Muscle of arm (tissue), 12 donors: ENCODE measurements around the gene KCNK18. TPM values are rescaled to one million over a fixed set of nuclear protein-coding genes. Genes with fewer than 3 reads are reported as not detected.
A peak's percentile ranks its signal among the peaks of the same experiment; 100 is the strongest.
"Not testable (repeated sequence)": the region's sequence is repeated elsewhere in the genome, so short reads cannot be mapped to it uniquely, and the experiment has no call there.

ENCODE experiments used
- DNase-seq: peaks from one replicate; pipeline ENCODE4 v3.0.0-alpha.2; 2013
- polyA plus RNA-seq, 12 donors: library from polyadenylated mRNA; unstranded; fragments of 120-200 nt; gene quantifications; one replicate each; pipeline ENCODE4 v1.2.1, GENCODE V29; 2013; ENCODE audit not compliant: insufficient read length in 12 of 12

The KCNK18 gene
- polyA plus RNA-seq, 12 donors: not detected

DNA sequence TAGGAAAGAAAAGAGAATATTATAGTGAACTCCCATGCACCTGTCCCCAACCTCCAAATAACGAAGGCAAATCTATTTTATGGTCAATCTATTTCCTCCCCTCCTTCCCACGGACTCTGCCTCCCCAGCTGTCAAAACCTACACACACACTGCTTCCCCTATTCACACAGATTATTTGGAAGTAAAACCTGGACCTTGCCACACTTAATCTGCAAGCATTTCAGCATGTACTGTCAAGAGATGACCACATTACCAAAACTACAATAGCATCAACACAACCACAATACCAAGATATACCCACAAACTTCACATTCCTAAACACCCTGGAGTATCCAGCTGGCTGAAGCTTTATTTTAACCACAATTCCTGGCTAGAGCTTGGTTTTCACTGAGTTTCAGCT, 27.8 kb upstream of the KCNK18 start:
- DNase-seq: no peak

DNA sequence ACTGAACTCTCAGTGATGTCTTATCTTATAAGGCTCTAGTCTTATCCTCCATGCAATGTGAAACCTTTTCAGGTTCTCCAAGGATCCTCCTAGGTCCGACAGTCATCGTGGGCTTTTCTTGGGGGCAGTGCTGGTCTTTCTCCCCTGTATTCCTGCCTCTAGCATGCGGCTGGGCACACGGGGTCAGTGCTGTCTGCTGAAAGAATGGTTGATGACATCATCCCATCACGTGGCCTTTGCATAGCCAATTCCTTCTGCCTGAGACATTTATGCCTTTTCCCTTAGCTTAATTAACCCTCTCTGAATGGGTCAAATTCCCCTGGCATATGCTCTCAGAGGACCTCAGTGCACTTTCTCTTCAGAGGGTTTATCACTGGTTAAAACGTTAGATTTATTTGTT, 27.0 kb upstream of the KCNK18 start:
- DNase-seq: no peak

DNA sequence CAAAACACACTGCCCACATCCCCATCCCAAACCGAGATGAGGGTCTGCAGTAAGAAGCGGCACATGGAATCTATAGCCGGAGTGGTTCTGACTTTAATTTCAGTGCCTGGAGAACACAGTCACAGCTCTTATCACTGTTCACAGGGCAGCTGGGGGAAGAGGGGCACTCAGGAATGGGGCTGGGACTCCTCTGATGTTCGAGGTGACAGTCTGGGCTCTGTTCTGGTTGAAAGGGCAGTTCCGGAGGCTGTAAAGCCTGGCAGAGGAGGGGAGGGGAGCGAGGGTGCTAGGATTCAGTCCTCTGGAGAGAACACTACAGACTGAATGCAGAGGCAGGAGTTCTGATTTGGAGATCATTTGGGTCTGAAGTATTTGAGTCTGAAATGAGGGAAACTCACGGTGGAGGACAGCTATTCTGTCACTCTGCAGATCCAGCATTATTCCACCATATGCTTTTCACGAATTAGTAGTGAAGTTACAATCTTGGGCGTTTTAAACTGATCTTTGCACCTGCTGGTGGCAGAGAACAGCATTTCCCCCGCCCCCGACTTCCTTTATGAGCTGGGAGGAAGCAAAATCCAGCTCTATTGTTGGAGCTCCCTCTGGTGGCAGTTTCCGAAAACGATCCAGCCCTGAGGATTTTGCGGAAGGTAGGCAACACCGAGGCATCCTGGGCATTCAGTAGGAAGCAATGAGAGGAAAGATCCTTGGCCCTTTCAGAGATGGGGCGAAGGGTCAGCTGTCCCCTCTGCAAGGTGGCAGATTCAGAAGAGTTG, 22.7 kb upstream of the KCNK18 start:
- DNase-seq: peak; percentile 74

DNA sequence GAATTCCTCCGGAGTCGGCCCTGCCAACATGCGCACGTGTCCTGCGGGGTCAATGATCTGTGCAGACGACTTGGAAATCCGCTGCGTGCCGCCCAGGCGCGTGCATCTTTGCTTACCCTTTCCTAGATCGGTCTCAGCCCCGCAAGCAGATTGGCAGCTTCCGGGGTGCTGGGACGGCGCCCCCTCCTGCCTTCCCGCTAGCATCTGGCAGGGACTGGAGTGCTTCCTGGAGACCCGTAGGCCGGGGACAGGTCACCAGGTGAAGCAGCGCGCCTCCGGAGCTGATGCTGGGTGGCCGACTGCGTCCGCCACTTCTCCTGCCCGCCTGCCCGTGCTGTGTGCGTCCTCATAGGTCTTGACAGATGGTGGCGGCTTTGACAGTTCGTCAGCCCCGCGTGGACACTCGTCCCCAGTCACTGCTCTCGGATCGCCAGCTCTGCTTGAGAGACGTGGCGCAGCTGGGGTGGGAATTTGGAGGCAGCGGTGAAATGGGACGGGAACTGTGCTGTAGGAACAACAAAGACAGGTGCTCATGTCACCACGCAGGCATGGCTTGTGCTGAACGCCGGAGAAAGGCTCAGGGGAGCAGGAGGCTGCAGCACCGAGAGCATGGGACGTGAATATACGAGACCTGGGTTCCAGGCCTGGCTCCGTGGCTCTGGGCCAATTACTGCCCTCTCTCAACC, 21.9 kb upstream of the KCNK18 start:
- DNase-seq: no peak

DNA sequence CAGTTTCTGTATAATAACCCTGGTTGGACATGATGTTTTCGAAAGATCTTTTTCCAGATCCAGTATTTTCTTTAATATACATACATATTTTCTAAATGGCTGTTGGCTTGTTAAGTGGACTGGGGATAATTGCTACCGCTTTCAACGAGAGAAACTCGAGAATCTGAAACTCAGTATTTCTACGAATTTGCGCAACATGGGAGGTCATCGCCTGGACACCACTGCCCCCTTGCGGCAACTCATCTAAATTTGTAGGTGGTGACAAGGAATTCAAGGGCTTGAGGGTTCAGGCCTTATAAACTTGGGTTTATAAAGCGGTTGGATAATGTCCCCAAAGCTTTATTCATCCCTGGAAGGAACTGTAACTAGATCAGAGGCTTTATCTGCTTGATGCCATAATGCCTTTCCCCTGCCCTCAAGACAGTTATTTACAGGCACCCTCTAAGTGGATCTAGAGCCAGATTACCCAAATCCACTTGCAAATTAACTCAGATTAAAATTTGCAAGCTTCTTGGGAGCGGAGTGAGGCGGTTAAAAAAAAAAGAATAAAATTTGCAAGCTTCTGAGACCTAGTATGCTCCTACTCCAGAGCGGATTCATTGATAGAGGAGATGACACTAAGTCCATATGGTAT, 21.3 kb upstream of the KCNK18 start:
- peak; percentile 76 for DNase-seq

DNA sequence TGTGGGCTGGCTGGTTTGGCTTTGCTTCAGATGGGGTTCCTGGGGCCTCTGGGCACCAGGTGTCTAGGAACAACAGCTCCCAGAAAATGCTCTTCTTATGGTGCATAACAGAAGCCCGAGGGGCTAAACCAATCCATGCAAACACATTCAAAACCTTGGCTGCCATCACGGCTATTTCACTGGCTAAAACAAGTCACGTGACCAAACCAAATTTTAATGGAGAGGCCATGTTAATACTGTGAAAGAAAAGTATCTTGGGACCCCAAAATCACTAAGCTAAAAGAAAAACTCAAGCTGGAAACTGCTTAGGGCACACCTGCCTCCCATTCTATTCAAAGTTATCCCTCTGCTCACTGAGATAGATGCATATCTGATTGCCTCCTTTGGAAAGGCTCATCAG, 19.1 kb upstream of the KCNK18 start:
- DNase-seq: no peak

DNA sequence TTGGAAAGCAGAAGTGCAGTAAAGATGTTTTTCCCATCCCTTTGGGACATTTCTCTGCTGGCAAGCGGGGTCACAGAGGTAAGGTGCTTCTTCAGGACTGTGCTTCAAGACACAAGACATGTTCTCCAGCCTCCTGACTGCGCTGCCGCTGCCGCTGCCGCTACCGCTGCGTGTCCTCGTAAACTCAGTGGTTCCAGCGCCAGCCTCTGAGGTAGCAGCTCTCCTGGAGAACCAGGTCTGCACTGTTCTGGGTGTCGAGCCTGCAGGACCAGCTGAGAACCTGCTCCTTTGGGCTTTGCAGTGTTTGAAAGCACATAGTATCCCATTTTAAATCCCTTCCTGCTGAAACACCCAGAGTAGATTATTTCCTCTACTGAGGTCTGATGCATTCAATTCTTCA, 13.0 kb upstream of the KCNK18 start:
- no peak for DNase-seq

DNA sequence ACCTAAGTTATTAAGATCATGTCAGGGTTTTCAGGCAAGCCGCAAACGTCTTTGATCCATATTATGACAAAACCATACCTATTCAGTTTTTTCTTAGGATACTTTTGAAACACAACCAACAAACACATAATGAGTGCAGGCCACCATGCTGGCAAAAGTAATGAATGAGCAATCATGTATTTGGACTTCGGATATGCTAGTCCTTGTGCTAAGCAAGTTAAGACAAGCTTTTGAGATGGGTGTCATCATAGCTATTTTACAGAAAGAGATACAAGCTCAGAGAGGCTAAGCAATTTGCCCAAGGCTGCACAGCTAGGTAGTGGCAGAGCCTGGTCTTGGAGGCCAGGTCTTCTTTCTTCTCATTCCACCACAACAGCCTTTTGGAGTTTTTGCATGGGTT, 12.5 kb upstream of the KCNK18 start:
- DNase-seq: no peak

DNA sequence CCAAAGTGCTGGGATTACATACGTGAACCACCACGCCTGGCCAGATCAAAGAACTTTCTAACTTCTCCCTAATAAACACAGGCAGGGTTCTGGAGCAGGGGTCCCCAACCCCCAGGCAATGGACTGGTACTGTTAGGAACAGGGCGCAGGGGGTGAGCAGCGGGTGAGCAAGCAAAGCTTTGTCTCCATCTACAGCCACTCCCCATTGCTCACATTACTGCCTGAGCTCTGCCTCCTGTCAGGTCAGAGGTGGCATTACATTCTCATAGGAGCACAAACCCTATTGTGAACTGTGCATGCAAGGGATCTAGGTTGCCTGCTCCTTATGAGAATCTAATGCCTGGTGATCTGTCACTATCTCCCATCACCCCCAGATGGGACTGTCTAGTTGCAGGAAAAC, 11.5 kb upstream of the KCNK18 start:
- DNase-seq: not testable (repeated sequence)

DNA sequence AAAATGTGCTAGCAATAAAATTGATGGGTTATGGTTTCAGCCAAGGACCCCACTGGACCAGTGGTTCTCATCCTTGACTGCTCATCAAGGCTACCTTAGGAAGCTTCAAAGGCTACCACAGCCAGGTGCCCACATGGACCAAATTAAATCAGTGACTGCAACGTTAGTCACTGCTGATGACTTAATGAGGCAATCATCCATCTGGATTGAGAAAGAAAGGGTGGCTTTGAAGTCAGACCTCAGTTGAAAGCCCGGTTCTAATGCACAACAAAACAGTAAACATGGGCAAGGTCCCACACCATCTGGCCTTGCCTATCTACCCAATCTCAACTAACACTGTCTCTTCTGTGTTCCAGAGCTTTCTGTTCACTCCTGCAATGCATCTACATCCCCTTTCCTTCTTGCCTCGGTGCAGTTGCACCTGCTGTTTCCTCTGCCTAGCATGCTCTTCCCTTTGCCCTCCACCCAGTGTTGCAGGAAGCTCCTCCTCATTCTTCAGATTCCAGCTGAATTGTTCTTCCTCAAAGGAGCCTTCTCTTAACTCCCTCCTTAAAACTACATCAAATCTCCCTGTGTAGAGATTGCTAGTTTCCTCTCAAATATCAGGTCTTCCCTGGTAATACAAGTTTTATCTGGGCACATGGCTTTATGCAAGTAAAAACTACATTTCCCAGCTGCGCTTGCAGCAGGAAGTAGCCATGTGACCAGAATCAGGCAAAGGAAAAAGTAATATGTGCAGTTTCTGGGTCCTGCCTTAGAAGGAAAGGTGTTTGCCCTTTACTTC, 10.3 kb upstream of the KCNK18 start:
- DNase-seq: no peak

DNA sequence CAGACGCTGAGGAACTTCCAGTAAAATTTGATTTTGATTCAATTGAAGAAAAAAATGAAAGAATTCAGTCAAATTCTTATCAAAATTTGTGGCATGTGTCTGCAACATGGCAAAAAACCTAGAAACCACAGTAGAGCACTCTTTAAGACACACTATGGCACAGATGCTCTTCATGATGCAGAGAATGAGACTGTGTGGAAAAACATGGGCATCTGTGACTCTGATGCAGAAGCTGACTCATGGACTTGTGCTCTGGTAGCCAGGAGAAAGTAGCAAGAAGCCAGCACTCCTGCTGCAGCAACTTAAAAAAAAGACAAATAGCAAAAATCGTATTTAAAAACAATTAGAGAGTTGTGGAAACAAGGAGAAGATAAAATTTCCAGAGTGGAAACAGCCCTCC, 8.9 kb upstream of the KCNK18 start:
- no peak for DNase-seq

DNA sequence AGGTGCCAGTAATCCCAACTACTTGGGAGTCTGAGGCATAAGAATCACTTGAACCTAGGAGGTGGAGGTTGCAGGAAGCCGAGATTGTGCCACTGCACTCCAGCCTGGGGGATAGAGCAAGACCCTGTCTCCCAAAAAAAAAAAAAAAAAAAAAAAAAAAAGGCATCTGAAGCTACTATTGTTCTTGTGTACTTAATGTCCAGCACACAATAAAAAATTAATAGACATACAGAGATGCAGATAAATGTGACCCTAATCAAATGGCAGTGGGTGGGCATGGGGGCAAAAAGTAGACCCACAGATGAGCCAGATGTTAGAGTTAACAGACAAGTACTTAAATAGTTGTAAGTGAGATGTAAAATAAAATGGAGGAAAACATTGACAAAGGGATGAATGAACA, 7.7 kb upstream of the KCNK18 start:
- no peak for DNase-seq

DNA sequence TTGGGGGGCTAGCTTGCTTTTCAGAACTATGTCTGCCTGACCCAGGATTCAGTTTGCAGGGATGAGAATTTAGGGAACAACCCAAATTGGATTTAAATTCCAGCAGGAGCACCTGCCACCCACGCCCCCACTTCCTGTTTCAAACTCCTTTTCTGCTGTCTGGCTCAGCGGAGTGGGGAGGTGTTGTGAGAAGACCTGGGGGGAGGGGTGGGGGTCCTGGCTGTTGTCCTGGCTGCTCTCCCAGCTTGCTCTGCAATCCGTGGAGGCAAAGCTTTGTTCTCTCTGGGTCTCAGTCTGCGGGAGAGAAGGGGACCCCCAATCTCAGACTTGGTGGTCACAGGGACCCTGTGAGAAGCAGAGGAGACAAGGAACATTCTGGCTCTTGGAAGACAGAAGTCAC, 799 bp downstream of the KCNK18 start:
- no peak for DNase-seq

DNA sequence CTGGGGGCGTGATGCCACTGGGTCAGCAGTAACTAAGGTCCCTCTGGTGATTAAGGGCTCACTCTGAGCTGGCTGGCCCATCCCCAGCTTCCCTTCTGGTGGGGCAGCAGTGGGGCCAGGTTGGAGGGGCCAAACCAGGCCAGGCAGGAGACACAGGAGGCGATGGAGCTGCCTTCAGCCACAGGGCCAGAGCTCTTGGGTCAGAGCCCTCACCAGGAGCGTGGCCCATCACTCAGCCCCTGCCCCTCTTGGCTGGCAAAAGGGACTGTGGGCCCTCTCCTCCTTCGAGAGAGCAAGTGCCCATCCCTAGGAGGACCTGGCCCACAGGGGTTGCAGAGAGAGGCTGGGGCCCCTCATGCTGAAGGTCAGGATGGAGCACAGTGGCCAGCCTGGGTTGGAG, 4.5 kb downstream of the KCNK18 start:
- no peak for DNase-seq

DNA sequence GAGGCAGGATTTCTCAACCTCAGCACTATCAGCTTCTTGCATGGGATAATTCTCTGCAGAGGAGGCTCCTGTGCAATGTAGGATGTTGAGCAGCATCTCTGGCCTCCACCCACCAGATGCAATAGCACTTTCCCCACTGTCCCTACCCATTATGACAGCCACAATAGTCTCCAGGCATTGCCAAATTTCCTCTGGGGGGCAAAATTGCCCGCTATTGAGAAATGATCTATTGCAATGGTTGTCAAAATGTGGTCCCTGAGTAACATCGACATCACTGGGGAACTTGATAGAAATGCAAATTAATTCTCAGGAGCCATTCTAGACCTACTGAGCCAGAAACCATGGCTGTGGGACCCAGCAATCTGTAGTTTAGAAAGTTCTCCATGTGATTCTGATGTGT, 7.0 kb downstream of the KCNK18 start:
- no peak for DNase-seq

DNA sequence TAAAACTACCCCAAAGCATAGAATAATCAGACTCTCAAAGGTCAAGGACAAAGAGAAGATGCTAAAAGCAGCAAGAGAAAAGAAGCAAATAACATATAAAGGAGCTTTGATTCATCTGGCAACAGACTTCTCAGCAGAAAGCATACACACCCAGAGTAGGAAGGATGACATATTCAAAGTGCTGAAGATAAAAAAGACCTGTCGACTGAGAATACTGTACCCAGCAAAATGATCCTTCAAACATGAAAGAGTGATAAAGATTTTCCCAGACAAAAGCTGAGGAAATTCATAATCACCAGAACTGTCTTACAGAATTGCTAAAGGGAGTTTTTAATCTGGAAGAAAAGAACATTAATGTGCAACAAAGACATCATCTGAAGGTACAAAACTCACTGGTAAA, 14.9 kb downstream of the KCNK18 start:
- no peak for DNase-seq

DNA sequence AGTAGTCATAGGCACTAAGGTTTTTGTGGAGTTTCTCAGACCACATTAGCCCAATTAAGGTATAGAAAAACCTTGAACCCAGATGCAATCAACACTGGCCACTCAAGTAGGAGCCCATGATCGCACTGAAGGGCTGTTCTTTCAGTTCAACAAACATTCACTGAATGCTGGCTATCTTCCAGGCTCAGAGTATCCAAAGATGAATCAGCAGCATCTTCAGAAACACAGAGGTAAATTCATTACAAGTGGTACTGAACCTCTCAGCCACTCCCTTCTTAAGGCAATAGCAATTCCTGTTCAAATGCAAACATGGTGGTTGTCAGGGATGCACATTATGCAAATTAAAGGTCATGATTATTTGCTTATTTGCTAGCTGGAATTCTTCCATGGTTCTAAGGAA, 17.1 kb downstream of the KCNK18 start:
- no peak for DNase-seq

DNA sequence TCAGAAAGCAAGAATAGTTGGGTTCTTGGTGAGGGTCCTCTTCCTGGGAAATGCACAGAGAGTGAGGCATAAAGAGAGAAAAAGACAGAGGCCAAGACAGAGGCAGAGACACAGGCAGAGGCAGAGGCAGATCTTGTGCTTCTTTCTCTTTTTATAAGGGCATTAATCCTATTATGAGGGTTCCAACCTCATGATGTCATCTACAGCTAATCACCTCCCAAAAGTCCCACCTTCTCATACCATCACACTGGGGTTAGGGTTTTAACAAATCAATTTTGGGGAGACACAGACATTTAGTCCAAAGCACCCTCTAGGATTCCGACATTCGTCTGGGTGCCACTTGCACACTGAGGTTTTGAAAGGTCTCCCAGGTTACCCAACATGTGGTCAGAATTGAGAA, 17.8 kb downstream of the KCNK18 start:
- DNase-seq: no peak

DNA sequence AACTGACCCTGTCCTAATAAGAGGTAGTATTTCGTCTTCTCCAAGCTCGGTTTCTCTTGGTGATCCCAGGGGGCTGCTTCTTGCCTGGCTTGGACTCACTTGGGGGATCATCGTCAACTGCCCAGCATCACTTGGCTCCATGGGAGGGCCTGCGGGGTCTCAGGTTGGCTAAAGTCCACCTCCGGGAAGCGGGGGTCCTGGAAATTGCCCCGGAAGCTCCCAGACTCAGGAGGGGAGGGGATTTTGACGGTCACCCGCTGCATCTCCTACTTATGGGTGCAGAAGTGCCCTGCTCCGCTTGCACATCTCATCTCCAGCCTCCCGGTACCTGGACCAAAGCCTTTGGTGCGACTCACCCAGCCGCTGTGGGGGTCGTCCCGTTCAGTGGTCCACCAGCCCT, 18.7 kb downstream of the KCNK18 start:
- DNase-seq: no peak

DNA sequence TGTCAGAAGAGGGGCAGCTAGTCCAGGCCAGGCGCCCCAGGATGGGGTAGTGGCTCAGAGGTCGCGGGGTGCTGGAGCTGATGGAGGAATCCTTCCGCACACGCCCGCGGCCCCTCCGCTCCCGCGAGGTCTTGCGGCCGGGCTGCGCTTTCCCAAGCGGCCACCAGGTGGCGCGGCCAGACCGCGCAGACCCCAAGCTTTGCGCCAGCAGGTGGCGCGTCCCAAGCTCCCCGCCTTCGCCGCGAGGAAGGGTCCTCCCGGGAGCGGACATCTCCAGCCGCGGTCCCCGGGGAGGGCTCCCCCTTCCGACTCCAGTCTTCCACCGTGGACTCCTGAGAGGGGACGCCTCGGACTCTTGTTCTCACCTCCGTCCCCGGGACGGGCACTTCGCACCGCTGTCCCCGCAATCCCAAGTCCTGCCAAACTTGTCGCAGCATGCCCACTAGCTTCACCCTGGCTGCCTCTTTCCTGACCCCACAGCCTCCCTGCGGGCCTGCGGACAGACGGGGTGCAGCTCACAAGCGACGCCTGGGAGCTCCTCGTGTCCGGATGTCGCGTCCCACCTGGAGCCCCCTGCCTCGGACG, 19.4 kb downstream of the KCNK18 start:
- peak; percentile 76 for DNase-seq

DNA sequence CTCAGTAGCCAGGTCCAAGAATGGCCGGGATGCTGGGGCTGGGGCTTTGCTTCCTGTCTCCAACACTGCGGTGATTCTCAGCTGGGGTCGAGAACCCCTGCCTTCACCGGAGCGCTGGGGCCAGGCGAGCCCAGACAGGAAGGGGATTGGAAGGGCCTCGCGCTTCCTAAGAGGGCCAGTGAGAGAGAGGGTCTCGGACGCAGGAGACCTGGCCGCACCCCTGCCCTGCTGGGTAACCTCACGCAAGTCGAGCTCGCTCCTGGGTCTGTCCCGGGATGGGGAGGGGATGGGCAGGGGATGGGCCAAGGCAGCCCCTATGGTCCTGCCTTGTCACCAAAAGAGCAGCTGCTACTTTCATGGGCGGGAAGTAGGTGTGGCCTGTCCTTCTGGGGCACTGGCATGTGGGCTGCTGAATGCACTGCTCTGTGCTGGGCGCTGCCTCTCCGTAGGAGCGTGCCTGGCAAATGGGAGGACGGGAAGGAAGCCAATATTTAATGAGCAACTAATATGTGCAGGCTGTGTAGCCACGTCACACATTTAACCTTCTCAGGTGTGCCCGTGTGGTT, 20.0 kb downstream of the KCNK18 start:
- peak; percentile 2 for DNase-seq

DNA sequence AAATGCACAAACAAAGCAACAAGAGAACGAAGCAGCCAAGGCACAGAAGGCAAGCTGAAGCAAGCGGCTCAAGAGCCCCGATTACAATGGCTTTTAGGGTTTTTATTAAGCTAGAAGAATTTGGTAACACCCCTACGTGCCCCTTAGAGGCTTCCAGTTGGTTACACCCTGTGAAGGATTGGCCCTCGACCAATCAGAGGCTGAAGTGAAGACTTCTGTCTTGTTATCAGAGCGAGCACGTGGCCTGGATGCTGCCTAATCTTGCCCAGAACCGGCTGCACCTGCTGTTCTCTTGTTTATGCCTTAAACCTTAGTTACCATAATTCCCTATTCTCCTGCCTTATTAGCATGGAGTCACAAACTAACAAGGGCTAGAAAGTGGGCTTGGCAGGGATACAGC, 21.4 kb downstream of the KCNK18 start:
- DNase-seq: no peak
